Erythroblast (primary cell): ENCODE data around the gene NT5C3A.

Experiments used
- GATA1 ChIP-seq: IDR thresholded peaks from 2 replicates; pipeline ENCODE4 v1.6.1; 2011; ENCODE audit warnings: low read depth, mild to moderate bottlenecking, control low read depth, low read length, moderate library complexity
- POLR2A ChIP-seq: IDR thresholded peaks from 2 replicates; pipeline ENCODE4 v1.6.1; 2011; ENCODE audit warnings: mild to moderate bottlenecking, low read length

DNA sequence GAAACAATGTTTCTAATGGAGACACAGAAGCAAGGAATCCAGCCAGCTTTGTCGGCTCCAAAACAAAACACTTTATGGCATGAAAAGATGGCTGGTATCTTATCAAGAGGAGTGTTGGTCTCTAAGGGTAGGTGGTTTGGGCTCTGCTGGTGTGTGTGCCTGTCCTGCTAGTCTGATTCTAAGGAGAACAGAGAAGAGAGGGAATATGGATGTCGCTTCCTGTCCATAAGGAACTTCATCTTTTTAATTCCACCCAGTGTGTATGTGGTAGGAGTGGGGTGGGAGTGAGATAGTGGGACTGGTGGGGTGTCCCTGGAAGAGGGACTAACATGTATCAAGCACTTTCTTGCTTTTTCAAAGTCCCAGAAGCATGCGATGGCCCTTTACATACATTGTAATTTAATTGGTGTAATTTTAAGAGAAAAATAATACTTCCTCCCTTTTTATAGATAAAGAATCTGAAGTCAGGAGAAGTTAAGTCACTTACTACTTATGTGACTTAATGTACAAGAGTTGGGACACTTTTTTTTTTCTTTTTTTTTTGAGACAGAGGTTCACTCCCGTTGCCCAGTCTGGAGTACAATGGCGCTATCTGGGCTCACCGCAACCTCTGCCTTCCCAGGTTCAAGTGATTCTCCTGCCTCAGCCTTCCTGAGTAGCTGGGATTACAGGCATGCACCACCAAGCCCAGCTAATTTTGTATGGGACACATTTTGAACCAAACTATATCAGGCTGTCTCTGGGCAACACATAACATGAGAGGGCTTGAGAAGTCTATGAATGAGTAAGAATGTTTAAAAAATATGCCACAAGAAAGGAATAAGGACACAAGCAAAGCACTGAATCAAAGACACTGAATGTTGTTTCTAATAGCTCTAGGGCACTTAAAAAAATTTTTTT, 18.8 kb downstream of the NT5C3A start:
- TF ChIP-seq POLR2A (no peak), GATA1 (no peak)
